H9 (cell line): ENCODE results near the gene PNMA8C. TPM values are rescaled to one million over a fixed set of nuclear protein-coding genes. Genes with fewer than 3 reads are reported as not detected.

ENCODE experiments used
- DNase-seq: peaks from one replicate; pipeline ENCODE4 v3.0.0-alpha.2; 2017
- H2AFZ ChIP-seq: one replicate; pipeline ENCODE4 v1.6.1; 2013; ENCODE audit warnings: mild to moderate bottlenecking, low read length, control low read depth, moderate library complexity
- H2AK5ac ChIP-seq: 2 replicates; pipeline ENCODE4 v1.6.1; 2013; ENCODE audit warnings: low read length, control low read depth, mixed read lengths; ENCODE audit not compliant: insufficient read length
- H2BK120ac ChIP-seq: one replicate; pipeline ENCODE4 v1.6.1; 2013; ENCODE audit warnings: low read depth, mild to moderate bottlenecking, low read length, control low read depth, inconsistent platforms; ENCODE audit not compliant: poor library complexity, severe bottlenecking
- H2BK12ac ChIP-seq: 2 replicates; pipeline ENCODE4 v1.6.1; 2013; ENCODE audit warnings: low read length, control low read depth, mixed read lengths, low read depth; ENCODE audit not compliant: insufficient read length
- H2BK15ac ChIP-seq: 2 replicates; pipeline ENCODE4 v1.6.1; 2013; ENCODE audit warnings: low read depth, low read length, control low read depth
- H2BK20ac ChIP-seq: one replicate; pipeline ENCODE4 v1.6.1; 2013; ENCODE audit warnings: low read depth, mild to moderate bottlenecking, low read length, control low read depth, inconsistent platforms; ENCODE audit not compliant: poor library complexity, severe bottlenecking
- H2BK5ac ChIP-seq: 2 replicates; pipeline ENCODE4 v1.6.1; 2013; ENCODE audit warnings: low read length, control low read depth, mixed read lengths; ENCODE audit not compliant: insufficient read length
- H3K14ac ChIP-seq: 2 replicates; pipeline ENCODE4 v1.6.1; 2013; ENCODE audit warnings: low read length, control low read depth; ENCODE audit not compliant: insufficient read depth
- H3K18ac ChIP-seq: 2 replicates; pipeline ENCODE4 v1.6.1; 2013; ENCODE audit warnings: low read depth, mild to moderate bottlenecking, mixed read lengths, low read length, control low read depth; ENCODE audit not compliant: insufficient read length
- H3K23ac ChIP-seq: 2 replicates; pipeline ENCODE4 v1.6.1; 2013; ENCODE audit warnings: low read length, control low read depth, mixed read lengths, low read depth; ENCODE audit not compliant: insufficient read length
- H3K23me2 ChIP-seq: 2 replicates; pipeline ENCODE4 v1.6.1; 2013; ENCODE audit warnings: low read depth, mild to moderate bottlenecking, mixed read lengths, low read length, control low read depth; ENCODE audit not compliant: insufficient read length, poor library complexity, severe bottlenecking
- H3K27ac ChIP-seq: 2 replicates; pipeline ENCODE4 v1.5.1; 2013; ENCODE audit warnings: low read length, control low read depth, mixed read lengths, low read depth; ENCODE audit not compliant: insufficient read length
- H3K27me3 ChIP-seq: 2 replicates; pipeline ENCODE4 v1.6.1; 2013; ENCODE audit warnings: low read length, control low read depth, inconsistent platforms; ENCODE audit not compliant: insufficient read depth
- H3K4ac ChIP-seq: 2 replicates; pipeline ENCODE4 v1.6.1; 2013; ENCODE audit warnings: low read depth, mild to moderate bottlenecking, control low read depth, inconsistent platforms, low read length, moderate library complexity
- H3K4me1 ChIP-seq: 2 replicates; pipeline ENCODE4 v1.6.1; 2013; ENCODE audit warnings: low read length, control low read depth, inconsistent platforms; ENCODE audit not compliant: insufficient read depth
- H3K4me2 ChIP-seq: 2 replicates; pipeline ENCODE4 v1.6.1; 2013; ENCODE audit warnings: low read length, control low read depth, mixed read lengths; ENCODE audit not compliant: insufficient read length, insufficient read depth
- H3K56ac ChIP-seq: 2 replicates; pipeline ENCODE4 v1.6.1; 2013; ENCODE audit warnings: low read depth, mild to moderate bottlenecking, mixed read lengths, low read length, control low read depth; ENCODE audit not compliant: insufficient read length
- H3K79me1 ChIP-seq: 2 replicates; pipeline ENCODE4 v1.6.1; 2013; ENCODE audit warnings: low read depth, mild to moderate bottlenecking, moderate library complexity, low read length, control low read depth, inconsistent platforms; ENCODE audit not compliant: insufficient read depth, poor library complexity, severe bottlenecking
- H3K79me2 ChIP-seq: 2 replicates; pipeline ENCODE4 v1.6.1; 2013; ENCODE audit warnings: low read length, control low read depth, inconsistent platforms; ENCODE audit not compliant: insufficient read depth
- H3K9ac ChIP-seq: 2 replicates; pipeline ENCODE4 v1.6.1; 2013; ENCODE audit warnings: low read length, control low read depth, mixed read lengths; ENCODE audit not compliant: insufficient read length; ENCODE audit errors: extremely low read depth
- H3K9me3 ChIP-seq: one replicate; pipeline ENCODE4 v1.6.1; 2013; ENCODE audit warnings: low read depth, low read length, inconsistent platforms; ENCODE audit not compliant: control insufficient read depth
- H3T11ph ChIP-seq: one replicate; pipeline ENCODE4 v1.6.1; 2013; ENCODE audit warnings: mild to moderate bottlenecking, low read length, control low read depth, inconsistent platforms
- H4K20me1 ChIP-seq: one replicate; pipeline ENCODE4 v1.6.1; 2013; ENCODE audit not compliant: control insufficient read depth, insufficient read length, insufficient read depth
- H4K5ac ChIP-seq: 2 replicates; pipeline ENCODE4 v1.6.1; 2013; ENCODE audit warnings: low read depth, mild to moderate bottlenecking, mixed read lengths, low read length, control low read depth; ENCODE audit not compliant: insufficient read length
- H4K8ac ChIP-seq: replicated peaks from 2 replicates; pipeline ENCODE4 v1.6.1; 2013; ENCODE audit warnings: low read length, control low read depth, mixed read lengths, low read depth; ENCODE audit not compliant: insufficient read length
- H4K91ac ChIP-seq: 2 replicates; pipeline ENCODE4 v1.6.1; 2013; ENCODE audit warnings: low read depth, mild to moderate bottlenecking, moderate library complexity, mixed read lengths, low read length, control low read depth; ENCODE audit not compliant: insufficient read length
- H3K27ac Mint-ChIP-seq, 3 experiments: 2 replicates in 2 of 3; 3 replicates in 1 of 3; pipeline ENCODE4 v1.8.0; 2020 to 2021; ENCODE audit warnings: mixed read lengths in 3 of 3, mild to moderate bottlenecking in 1 of 3, moderate library complexity in 1 of 3
- H3K27me3 Mint-ChIP-seq: 2 replicates; pipeline ENCODE4 v1.8.0; 2021; ENCODE audit warnings: low read depth, mild to moderate bottlenecking, moderate library complexity, mixed read lengths
- H3K36me3 Mint-ChIP-seq, 3 experiments: 2 replicates in 2 of 3; 3 replicates in 1 of 3; pipeline ENCODE4 v1.8.0; 2020 to 2021; ENCODE audit warnings: low read depth in 3 of 3, mixed read lengths in 3 of 3; ENCODE audit not compliant: insufficient read depth in 1 of 3
- H3K4me1 Mint-ChIP-seq, 2 experiments: 2 replicates each; pipeline ENCODE4 v1.8.0; 2020; ENCODE audit warnings: mixed read lengths in 2 of 2
- H3K4me3 Mint-ChIP-seq, 2 experiments: 2 replicates in 1 of 2; 3 replicates in 1 of 2; pipeline ENCODE4 v1.8.0; 2020 to 2021; ENCODE audit warnings: mild to moderate bottlenecking in 2 of 2, mixed read lengths in 2 of 2, moderate library complexity in 1 of 2
- H3K9me3 Mint-ChIP-seq, 2 experiments: 2 replicates in 1 of 2; 3 replicates in 1 of 2; pipeline ENCODE4 v1.8.0; 2020; ENCODE audit warnings: mild to moderate bottlenecking in 2 of 2, mixed read lengths in 2 of 2, moderate library complexity in 1 of 2
- WGBS: extraction: QIAGEN DNeasy Blood & Tissue Kit; methylation state at CpG from one replicate; pipeline ENCODE4 v1.1.7; 2013; ENCODE audit warnings: missing lambda C conversion rate, low lambda C conversion rate, mixed read lengths; ENCODE audit not compliant: insufficient read length; ENCODE audit errors: extremely low coverage; 5-methylcytosine and 5-hydroxymethylcytosine counted together
- total RNA-seq: library from RNA; stranded (reverse); gene quantifications from 2 replicates; pipeline ENCODE4 v1.2.1, GENCODE V29; 2021
- TF ChIP-seq, protein P1 (sequence below): fragments of 200-600 bp; sonication (generic); conservative IDR thresholded peaks from 3 replicates; pipeline ENCODE4 v1.8.0; 2021; ENCODE audit warnings: antibody characterized with exemption, mild to moderate bottlenecking

Gene PNMA8C
- total RNA-seq, 1 experiment from 2014 or later: 1.8 TPM

DNA sequence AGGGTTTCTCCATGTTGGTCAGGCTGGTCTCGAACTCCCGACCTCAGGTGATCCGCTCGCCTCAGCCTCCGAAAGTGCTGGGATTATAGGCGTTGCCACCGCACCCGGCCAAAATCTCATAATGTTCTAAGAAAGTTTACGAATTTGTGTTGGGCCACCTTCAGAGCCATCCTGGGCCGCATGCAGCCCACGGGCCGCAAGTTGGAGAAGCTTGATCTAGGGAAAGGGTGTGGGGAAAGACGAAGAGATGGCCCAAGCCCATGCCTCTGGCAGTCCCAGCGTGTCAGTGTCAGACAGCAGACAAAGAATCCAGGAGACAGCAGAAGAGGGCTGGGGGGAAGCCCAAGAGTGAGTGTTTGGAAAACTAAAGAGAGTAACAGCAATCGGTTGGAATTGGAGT is 17.3 kb upstream of the PNMA8C start:
- Mint-ChIP-seq H3K27me3 (peaks cover 3% of the 10 kb centered on the region; the same call in 1 of the 2 replicates), H3K4me1 (no peaks in the 10 kb centered on the region), H3K27ac (no peak overlapping the region), H3K4me3 (no peak overlapping the region), H3K9me3 (peaks cover 5 to 7% of the 10 kb centered on the region in 2 experiments; a peak in 3 of 5 replicates), H3K36me3 (no peaks in the 10 kb centered on the region)
- Histone ChIP-seq H2BK20ac (no peak overlapping the region), H3K4ac (no peak overlapping the region), H2BK12ac (no peak overlapping the region), H3K23ac (no peak overlapping the region), H4K8ac (no peak overlapping the region), H4K91ac (no peak overlapping the region), H3K23me2 (no peaks in the 10 kb centered on the region), H3T11ph (no peak overlapping the region), H2AFZ (no peak overlapping the region), H4K5ac (no peak overlapping the region), H3K56ac (no peak overlapping the region), H3K9me3 (no peaks in the 10 kb centered on the region), H3K27ac (no peak overlapping the region), H3K79me2 (no peaks in the 10 kb centered on the region), H2BK15ac (no peak overlapping the region), H4K20me1 (no peaks in the 10 kb centered on the region), H3K4me1 (no peaks in the 10 kb centered on the region), H3K9ac (no peak overlapping the region), H3K4me2 (no peak overlapping the region), H3K27me3 (no peaks in the 10 kb centered on the region), H3K14ac (no peak overlapping the region), H2AK5ac (no peak overlapping the region), H3K18ac (no peak overlapping the region), H2BK120ac (no peak overlapping the region), H2BK5ac (no peak overlapping the region), H3K79me1 (no peaks in the 10 kb centered on the region)
- TF ChIP-seq, protein P1, sequence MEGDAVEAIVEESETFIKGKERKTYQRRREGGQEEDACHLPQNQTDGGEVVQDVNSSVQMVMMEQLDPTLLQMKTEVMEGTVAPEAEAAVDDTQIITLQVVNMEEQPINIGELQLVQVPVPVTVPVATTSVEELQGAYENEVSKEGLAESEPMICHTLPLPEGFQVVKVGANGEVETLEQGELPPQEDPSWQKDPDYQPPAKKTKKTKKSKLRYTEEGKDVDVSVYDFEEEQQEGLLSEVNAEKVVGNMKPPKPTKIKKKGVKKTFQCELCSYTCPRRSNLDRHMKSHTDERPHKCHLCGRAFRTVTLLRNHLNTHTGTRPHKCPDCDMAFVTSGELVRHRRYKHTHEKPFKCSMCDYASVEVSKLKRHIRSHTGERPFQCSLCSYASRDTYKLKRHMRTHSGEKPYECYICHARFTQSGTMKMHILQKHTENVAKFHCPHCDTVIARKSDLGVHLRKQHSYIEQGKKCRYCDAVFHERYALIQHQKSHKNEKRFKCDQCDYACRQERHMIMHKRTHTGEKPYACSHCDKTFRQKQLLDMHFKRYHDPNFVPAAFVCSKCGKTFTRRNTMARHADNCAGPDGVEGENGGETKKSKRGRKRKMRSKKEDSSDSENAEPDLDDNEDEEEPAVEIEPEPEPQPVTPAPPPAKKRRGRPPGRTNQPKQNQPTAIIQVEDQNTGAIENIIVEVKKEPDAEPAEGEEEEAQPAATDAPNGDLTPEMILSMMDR: no peak
- WGBS: no CpG with 5 or more reads among the region's 15 CpGs
- no peak for DNase-seq
